ENCODE data around the gene ATG16L2.

The ATG16L2 gene

DNA sequence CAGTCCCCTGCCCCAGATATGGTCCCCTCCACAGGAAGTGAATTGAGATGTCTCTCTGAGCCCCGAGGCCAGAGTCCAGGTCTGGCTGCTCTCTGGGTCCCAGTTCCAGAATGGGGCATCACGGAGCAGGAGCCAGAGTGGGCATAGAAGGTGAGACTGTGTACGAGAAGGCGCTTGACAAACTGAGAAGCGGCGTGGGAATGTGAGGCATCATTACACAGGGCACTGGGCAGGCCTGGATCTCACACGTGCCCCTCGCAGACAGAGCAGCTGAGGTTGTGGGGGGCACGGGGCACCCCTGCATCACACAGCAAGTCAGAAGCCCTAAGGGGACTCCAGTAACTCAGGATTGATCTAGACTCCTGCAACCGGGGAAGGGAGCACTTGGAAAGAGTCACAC lies 29.5 kb upstream of the ATG16L2 start:
- no peak overlapping the region for H3K9ac ChIP-seq
- peaks cover 5% of the 10 kb centered on the region; the same call in 1 of the 2 replicates for H3K27me3 ChIP-seq (ENCODE audit: insufficient read depth, low read depth)
- no peak overlapping the region for H2AFZ ChIP-seq (ENCODE audit: low read depth)
- H4K20me1 ChIP-seq (ENCODE audit: insufficient read depth) = no peaks in the 10 kb centered on the region
- no peak overlapping the region for H3K27ac ChIP-seq
- no peaks in the 10 kb centered on the region for H3K36me3 ChIP-seq (ENCODE audit: insufficient read depth)
- H3K79me2 ChIP-seq (ENCODE audit: insufficient read depth, low read depth) = no peaks in the 10 kb centered on the region
- no peak overlapping the region for H3K4me2 ChIP-seq
- no peak overlapping the region for H3K4me3 ChIP-seq (IDR thresholded peaks at IDR 0.05; ENCODE audit: insufficient read depth, low read depth, low read length)
- TF ChIP-seq, protein P1, sequence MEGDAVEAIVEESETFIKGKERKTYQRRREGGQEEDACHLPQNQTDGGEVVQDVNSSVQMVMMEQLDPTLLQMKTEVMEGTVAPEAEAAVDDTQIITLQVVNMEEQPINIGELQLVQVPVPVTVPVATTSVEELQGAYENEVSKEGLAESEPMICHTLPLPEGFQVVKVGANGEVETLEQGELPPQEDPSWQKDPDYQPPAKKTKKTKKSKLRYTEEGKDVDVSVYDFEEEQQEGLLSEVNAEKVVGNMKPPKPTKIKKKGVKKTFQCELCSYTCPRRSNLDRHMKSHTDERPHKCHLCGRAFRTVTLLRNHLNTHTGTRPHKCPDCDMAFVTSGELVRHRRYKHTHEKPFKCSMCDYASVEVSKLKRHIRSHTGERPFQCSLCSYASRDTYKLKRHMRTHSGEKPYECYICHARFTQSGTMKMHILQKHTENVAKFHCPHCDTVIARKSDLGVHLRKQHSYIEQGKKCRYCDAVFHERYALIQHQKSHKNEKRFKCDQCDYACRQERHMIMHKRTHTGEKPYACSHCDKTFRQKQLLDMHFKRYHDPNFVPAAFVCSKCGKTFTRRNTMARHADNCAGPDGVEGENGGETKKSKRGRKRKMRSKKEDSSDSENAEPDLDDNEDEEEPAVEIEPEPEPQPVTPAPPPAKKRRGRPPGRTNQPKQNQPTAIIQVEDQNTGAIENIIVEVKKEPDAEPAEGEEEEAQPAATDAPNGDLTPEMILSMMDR (conservative IDR thresholded peaks at IDR 0.05; ENCODE audit: low read depth, low read length) = no peak
- peaks cover 22% of the 10 kb centered on the region for H3K4me1 ChIP-seq (ENCODE audit: low read depth, poor library complexity, severe bottlenecking)

- H3K27me3 ChIP-seq (ENCODE audit: insufficient read depth, low read depth) = no peaks in the 10 kb centered on the region
- H3K4me2 ChIP-seq = no peak overlapping the region
- H3K27ac ChIP-seq = no peak overlapping the region
- H3K36me3 ChIP-seq (ENCODE audit: insufficient read depth) = no peaks in the 10 kb centered on the region
- TF ChIP-seq, protein P1 (conservative IDR thresholded peaks at IDR 0.05; ENCODE audit: low read depth, low read length) = no peak
- no peaks in the 10 kb centered on the region for H4K20me1 ChIP-seq (ENCODE audit: insufficient read depth)
- no peak overlapping the region for H2AFZ ChIP-seq (ENCODE audit: low read depth)
- peaks cover 18% of the 10 kb centered on the region for H3K4me1 ChIP-seq (ENCODE audit: low read depth, poor library complexity, severe bottlenecking)
- no peak overlapping the region for H3K4me3 ChIP-seq (IDR thresholded peaks at IDR 0.05; ENCODE audit: insufficient read depth, low read depth, low read length)
- H3K79me2 ChIP-seq (ENCODE audit: insufficient read depth, low read depth) = no peaks in the 10 kb centered on the region
- no peak overlapping the region for H3K9ac ChIP-seq
Observed at GRCh38 chr11:72786305-72787215, 27.7 kb upstream of the ATG16L2 start.

GRCh38 chr11:72787216-72788104 lies 26.8 kb upstream of the ATG16L2 start:
- Histone ChIP-seq H3K27me3 (ENCODE audit: insufficient read depth, low read depth) (no peaks in the 10 kb centered on the region), H3K79me2 (ENCODE audit: insufficient read depth, low read depth) (no peaks in the 10 kb centered on the region), H4K20me1 (ENCODE audit: insufficient read depth) (no peaks in the 10 kb centered on the region), H3K4me3 (IDR thresholded peaks at IDR 0.05; ENCODE audit: insufficient read depth, low read depth, low read length) (no peak overlapping the region), H3K4me1 (ENCODE audit: low read depth, poor library complexity, severe bottlenecking) (peaks cover 13% of the 10 kb centered on the region), H2AFZ (ENCODE audit: low read depth) (no peak overlapping the region), H3K4me2 (no peak overlapping the region), H3K36me3 (ENCODE audit: insufficient read depth) (no peaks in the 10 kb centered on the region), H3K27ac (no peak overlapping the region), H3K9ac (no peak overlapping the region)
- TF ChIP-seq, protein P1 (conservative IDR thresholded peaks at IDR 0.05; ENCODE audit: low read depth, low read length) = no peak

DNA sequence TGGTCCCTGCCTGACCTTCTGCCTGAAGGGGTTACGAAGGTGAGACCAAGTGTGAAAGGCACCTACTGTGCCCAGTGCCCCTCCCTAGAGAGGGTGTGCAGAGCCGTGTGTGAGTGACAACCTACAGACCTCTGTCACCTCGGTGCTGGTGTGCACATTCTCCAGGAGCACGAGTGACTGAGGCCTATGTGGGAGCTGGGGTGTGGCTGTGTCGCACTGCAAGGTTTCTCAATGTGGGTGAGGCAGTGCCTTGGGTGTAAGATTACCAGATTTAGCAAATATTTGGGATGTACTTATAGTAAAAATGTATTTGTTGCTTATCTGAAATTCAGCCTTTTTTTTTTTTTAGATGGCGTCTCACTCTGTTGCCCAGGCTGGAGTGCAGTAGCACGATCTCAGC lies 26.0 kb upstream of the ATG16L2 start:
- no peak overlapping the region for H3K4me3 ChIP-seq (IDR thresholded peaks at IDR 0.05; ENCODE audit: insufficient read depth, low read depth, low read length)
- peaks cover 16% of the 10 kb centered on the region for H3K4me1 ChIP-seq (ENCODE audit: low read depth, poor library complexity, severe bottlenecking)
- no peak overlapping the region for H3K27ac ChIP-seq
- no peak overlapping the region for H2AFZ ChIP-seq (ENCODE audit: low read depth)
- H3K4me2 ChIP-seq = no peak overlapping the region
- no peaks in the 10 kb centered on the region for H3K36me3 ChIP-seq (ENCODE audit: insufficient read depth)
- no peaks in the 10 kb centered on the region for H3K27me3 ChIP-seq (ENCODE audit: insufficient read depth, low read depth)
- H3K9ac ChIP-seq = no peak overlapping the region
- TF ChIP-seq, protein P1 (conservative IDR thresholded peaks at IDR 0.05; ENCODE audit: low read depth, low read length) = no peak
- no peaks in the 10 kb centered on the region for H3K79me2 ChIP-seq (ENCODE audit: insufficient read depth, low read depth)
- no peaks in the 10 kb centered on the region for H4K20me1 ChIP-seq (ENCODE audit: insufficient read depth)

Data from KMS-11 (cell line).